Ectodermal cell (in vitro differentiated cells): ENCODE data around the gene CLEC9A. TPM values are rescaled to one million over a fixed set of nuclear protein-coding genes. Genes with fewer than 3 reads are reported as not detected.

Experiments used
- H3K27ac ChIP-seq: 2 replicates; pipeline ENCODE4 v1.7.0; 2013; ENCODE audit warnings: mild to moderate bottlenecking, low read depth, low read length; ENCODE audit not compliant: insufficient read depth, poor library complexity, severe bottlenecking
- H3K27me3 ChIP-seq: 2 replicates; pipeline ENCODE4 v1.7.0; 2013; ENCODE audit warnings: mild to moderate bottlenecking, low read length; ENCODE audit not compliant: insufficient read depth, control insufficient read depth, poor library complexity, severe bottlenecking
- H3K36me3 ChIP-seq: one replicate; pipeline ENCODE4 v1.7.0; 2013; ENCODE audit warnings: low read length; ENCODE audit not compliant: control insufficient read depth, insufficient read depth
- H3K4me1 ChIP-seq: one replicate; pipeline ENCODE4 v1.7.0; 2013; ENCODE audit warnings: low read length; ENCODE audit not compliant: control insufficient read depth, insufficient read depth
- H3K4me3 ChIP-seq: 2 replicates; pipeline ENCODE4 v1.7.0; 2013; ENCODE audit warnings: low read depth, low read length, control low read depth; ENCODE audit not compliant: insufficient read depth
- H3K9me3 ChIP-seq: 2 replicates; pipeline ENCODE4 v1.7.0; 2013; ENCODE audit warnings: mild to moderate bottlenecking, low read length, moderate library complexity; ENCODE audit not compliant: control insufficient read depth
- WGBS, 2 experiments: methylation state at CpG; one replicate each; pipeline ENCODE4 v1.1.7; 2013; ENCODE audit warnings: missing lambda C conversion rate in 2 of 2; 5-methylcytosine and 5-hydroxymethylcytosine counted together
- polyA plus RNA-seq, 4 experiments: library from polyadenylated mRNA; stranded (reverse); fragments of 50-300 nt; gene quantifications; one replicate each; pipeline ENCODE4 v1.2.3, GENCODE V29; 2013

The CLEC9A gene
- polyA plus RNA-seq (2013, experiment 1 of 4), result not detected
- polyA plus RNA-seq (2013, experiment 2 of 4), result not detected
- not detected for polyA plus RNA-seq (2013, experiment 3 of 4)
- not detected for polyA plus RNA-seq (2013, experiment 4 of 4)

GRCh38 chr12:10030446-10030845 is at the start of gene CLEC9A:
Gene CLEC9A (plus strand): TSS chr12:10030682. CDS start chr12:10052688, 22,006 bp downstream.
- Histone ChIP-seq H3K9me3 (no peaks in the 10 kb centered on the region), H3K4me1 (no peaks in the 10 kb centered on the region), H3K36me3 (no peaks in the 10 kb centered on the region), H3K4me3 (no peak within 1 kb of the TSS), H3K27ac (no peak within 1 kb of the TSS), H3K27me3 (no peaks in the 10 kb centered on the region)
- WGBS, 2 experiments, result 97% methylated on average over 14 of the region's 14 CpGs

- Histone ChIP-seq H3K4me1 (no peaks in the 10 kb centered on the region), H3K27me3 (no peaks in the 10 kb centered on the region), H3K36me3 (no peaks in the 10 kb centered on the region), H3K4me3 (no peak overlapping the region), H3K9me3 (no peaks in the 10 kb centered on the region), H3K27ac (no peak overlapping the region)
- WGBS, 2 experiments, result 79 to 96% methylated on average over 3 of the region's 3 CpGs
These were observed 38.6 kb upstream of the CLEC9A start for GRCh38 chr12:9991876-9992275.

GRCh38 chr12:9992296-9992695 is 38.2 kb upstream of the CLEC9A start:
- H3K9me3 ChIP-seq, result no peaks in the 10 kb centered on the region
- H3K4me3 ChIP-seq, result no peak overlapping the region
- no peaks in the 10 kb centered on the region for H3K36me3 ChIP-seq
- no peaks in the 10 kb centered on the region for H3K4me1 ChIP-seq
- no peak overlapping the region for H3K27ac ChIP-seq
- WGBS, 2 experiments, result 94 to 97% methylated on average over 2 to 3 of the region's 4 CpGs
- no peaks in the 10 kb centered on the region for H3K27me3 ChIP-seq

GRCh38 chr12:9999016-9999415 is 31.5 kb upstream of the CLEC9A start, which contains the start of gene CLEC1B:
Gene CLEC1B (minus strand): TSS chr12:9999121. CDS start chr12:9999100, 21 bp downstream.
- Histone ChIP-seq H3K9me3 (no peaks in the 10 kb centered on the region), H3K4me1 (no peaks in the 10 kb centered on the region), H3K4me3 (no peak within 1 kb of the TSS), H3K27ac (no peak within 1 kb of the TSS), H3K36me3 (no peaks in the 10 kb centered on the region), H3K27me3 (no peaks in the 10 kb centered on the region)
- WGBS, 2 experiments, result 93% methylated on average over 3 of the region's 3 CpGs

GRCh38 chr12:10001171-10001776 is 29.2 kb upstream of the CLEC9A start:
- no peak overlapping the region for H3K4me3 ChIP-seq
- H3K36me3 ChIP-seq, result no peaks in the 10 kb centered on the region
- no peak overlapping the region for H3K27ac ChIP-seq
- 92 to 93% methylated on average over 4 of the region's 4 CpGs for WGBS, 2 experiments
- H3K4me1 ChIP-seq, result no peaks in the 10 kb centered on the region
- H3K27me3 ChIP-seq, result no peaks in the 10 kb centered on the region
- no peaks in the 10 kb centered on the region for H3K9me3 ChIP-seq

- Histone ChIP-seq H3K9me3 (no peaks in the 10 kb centered on the region), H3K27me3 (no peaks in the 10 kb centered on the region), H3K4me3 (no peak overlapping the region), H3K36me3 (no peaks in the 10 kb centered on the region), H3K4me1 (no peaks in the 10 kb centered on the region), H3K27ac (no peak overlapping the region)
- 96% methylated on average over 5 to 6 of the region's 6 CpGs for WGBS, 2 experiments
These were observed 17.7 kb upstream of the CLEC9A start for GRCh38 chr12:10012630-10013330.

- 86 to 90% methylated on average over 3 to 4 of the region's 4 CpGs for WGBS, 2 experiments
- Histone ChIP-seq H3K27ac (no peak overlapping the region), H3K27me3 (no peaks in the 10 kb centered on the region), H3K4me3 (no peak overlapping the region), H3K4me1 (no peaks in the 10 kb centered on the region), H3K36me3 (no peaks in the 10 kb centered on the region), H3K9me3 (no peaks in the 10 kb centered on the region)
These were observed 15.0 kb upstream of the CLEC9A start for GRCh38 chr12:10015450-10015849.

GRCh38 chr12:10016881-10017280 is 13.6 kb upstream of the CLEC9A start:
- H3K36me3 ChIP-seq, result no peaks in the 10 kb centered on the region
- H3K9me3 ChIP-seq, result no peaks in the 10 kb centered on the region
- no peaks in the 10 kb centered on the region for H3K4me1 ChIP-seq
- WGBS, 2 experiments, result 22 to 29% methylated on average over 1 of the region's 1 CpG
- no peak overlapping the region for H3K4me3 ChIP-seq
- no peak overlapping the region for H3K27ac ChIP-seq
- no peaks in the 10 kb centered on the region for H3K27me3 ChIP-seq

GRCh38 chr12:10018386-10018785 is 12.1 kb upstream of the CLEC9A start:
- Histone ChIP-seq H3K4me1 (no peaks in the 10 kb centered on the region), H3K4me3 (no peak overlapping the region), H3K9me3 (no peaks in the 10 kb centered on the region), H3K27me3 (no peaks in the 10 kb centered on the region), H3K36me3 (no peaks in the 10 kb centered on the region), H3K27ac (no peak overlapping the region)
- 92 to 98% methylated on average over 5 of the region's 5 CpGs for WGBS, 2 experiments

GRCh38 chr12:10021342-10021741 is 9.1 kb upstream of the CLEC9A start:
- no peak overlapping the region for H3K27ac ChIP-seq
- 70 to 74% methylated on average over 3 of the region's 3 CpGs for WGBS, 2 experiments

More at GRCh38 chr12:10021342-10021741, 9.1 kb upstream of the CLEC9A start:
- Histone ChIP-seq H3K4me1 (no peaks in the 10 kb centered on the region), H3K4me3 (no peak overlapping the region), H3K9me3 (no peaks in the 10 kb centered on the region), H3K36me3 (no peaks in the 10 kb centered on the region), H3K27me3 (no peaks in the 10 kb centered on the region)
